ENCODE data around the gene ERBB4. TPM values are rescaled to one million over a fixed set of nuclear protein-coding genes. Genes with fewer than 3 reads are reported as not detected.

ERBB4 gene
- total and polyA plus RNA-seq, 10 of the 15 experiments (the other 5 are each of a cell fraction or from before 2014, with no cell fraction given), result under 0.01 to 0.23 (median 0.01) TPM; not detected in 4

DNA sequence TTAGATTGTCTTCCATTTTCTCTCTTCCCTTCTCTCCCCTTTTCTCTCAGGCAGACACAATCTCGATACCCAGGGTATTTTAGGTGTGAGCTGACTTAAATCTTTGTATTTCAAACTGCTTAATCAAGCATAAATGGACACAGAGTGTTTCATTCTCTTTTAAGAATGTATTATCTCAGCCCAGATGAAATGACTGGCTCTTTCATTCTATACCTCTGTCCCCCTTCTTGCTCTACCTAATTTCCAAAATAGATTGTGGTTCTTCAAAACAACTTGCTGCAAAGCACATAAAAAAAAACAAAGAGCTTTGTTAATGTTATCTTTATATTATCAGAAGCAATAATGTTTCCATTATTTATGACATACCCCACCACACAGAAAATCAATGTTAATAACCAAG lies 514.6 kb downstream of the ERBB4 start:
- H3K4me3 ChIP-seq, result no peak overlapping the region
- DNase-seq (ENCODE audit: low read depth, low spot score) (no peak), ATAC-seq (peak; percentile 38; the same call in 2 of the 3 replicates), FAIRE-seq (no peak)
- TF ChIP-seq TCF7 (IDR thresholded peaks at IDR 0.05; ENCODE audit: borderline replicate concordance), result peak; percentile 92
- no peak for TF ChIP-seq EP300 (IDR thresholded peaks at IDR 0.05; ENCODE audit: borderline replicate concordance in 1 of 2, control insufficient read depth in 1 of 2, low read depth in 2 of 2, low read length in 2 of 2)
- no peak for TF ChIP-seq NR2F1 (conservative IDR thresholded peaks at IDR 0.05)
- peak; percentile 56; the same call in 1 of the 2 replicates for TF ChIP-seq ZBED1 (IDR thresholded peaks at IDR 0.05; ENCODE audit: borderline replicate concordance)
- TF ChIP-seq JUNB (IDR thresholded peaks at IDR 0.05), result peak; percentile 70
- TF ChIP-seq RUNX3 (IDR thresholded peaks at IDR 0.05; ENCODE audit: low read length), result peak; percentile 47; the same call in 1 of the 2 replicates
- peak; percentile 35; the same call in 1 of the 2 replicates for TF ChIP-seq FOXM1 (IDR thresholded peaks at IDR 0.05; ENCODE audit: low read depth, low read length)
- TF ChIP-seq, protein P1, sequence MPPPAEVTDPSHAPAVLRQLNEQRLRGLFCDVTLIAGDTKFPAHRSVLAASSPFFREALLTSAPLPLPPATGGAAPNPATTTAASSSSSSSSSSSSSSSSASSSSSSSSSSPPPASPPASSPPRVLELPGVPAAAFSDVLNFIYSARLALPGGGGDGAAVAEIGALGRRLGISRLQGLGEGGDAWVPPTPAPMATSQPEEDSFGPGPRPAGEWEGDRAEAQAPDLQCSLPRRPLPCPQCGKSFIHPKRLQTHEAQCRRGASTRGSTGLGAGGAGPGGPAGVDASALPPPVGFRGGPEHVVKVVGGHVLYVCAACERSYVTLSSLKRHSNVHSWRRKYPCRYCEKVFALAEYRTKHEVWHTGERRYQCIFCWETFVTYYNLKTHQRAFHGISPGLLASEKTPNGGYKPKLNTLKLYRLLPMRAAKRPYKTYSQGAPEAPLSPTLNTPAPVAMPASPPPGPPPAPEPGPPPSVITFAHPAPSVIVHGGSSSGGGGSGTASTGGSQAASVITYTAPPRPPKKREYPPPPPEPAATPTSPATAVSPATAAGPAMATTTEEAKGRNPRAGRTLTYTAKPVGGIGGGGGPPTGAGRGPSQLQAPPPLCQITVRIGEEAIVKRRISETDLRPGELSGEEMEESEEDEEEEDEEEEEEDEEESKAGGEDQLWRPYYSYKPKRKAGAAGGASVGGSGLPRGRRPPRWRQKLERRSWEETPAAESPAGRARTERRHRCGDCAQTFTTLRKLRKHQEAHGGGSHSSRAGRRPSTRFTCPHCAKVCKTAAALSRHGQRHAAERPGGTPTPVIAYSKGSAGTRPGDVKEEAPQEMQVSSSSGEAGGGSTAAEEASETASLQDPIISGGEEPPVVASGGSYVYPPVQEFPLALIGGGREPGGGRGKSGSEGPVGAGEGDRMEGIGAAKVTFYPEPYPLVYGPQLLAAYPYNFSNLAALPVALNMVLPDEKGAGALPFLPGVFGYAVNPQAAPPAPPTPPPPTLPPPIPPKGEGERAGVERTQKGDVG (CRISPR knock-in tag; IDR thresholded peaks at IDR 0.05), result no peak
- peak; percentile 75; the same call in 1 of the 2 replicates for TF ChIP-seq NFIC (IDR thresholded peaks at IDR 0.05; ENCODE audit: low read depth, low read length)
- in situ Hi-C loops (cut with MboI) (no loop called here), intact Hi-C loops (cut with micrococcal nuclease; ENCODE audit: unreplicated experiment) (no loop called here)
- no peak overlapping the region for H3K27ac ChIP-seq (ENCODE audit: control insufficient read depth, insufficient read depth)
- POLR2A ChIA-PET, result interaction anchor here (1.0 kb wide), 1 partner anchor 48 kb away, joined by 3 read pairs; no protein-coding TSS in a partner anchor
- CTCF ChIA-PET, result interaction anchor here (0.9 to 3.4 kb wide), 2 partner anchors 18 to 21 kb away, joined by 4 to 15 read pairs; no protein-coding TSS in a partner anchor
- no peaks in the 10 kb centered on the region for H3K27me3 ChIP-seq (replicated peaks in 1 of 2; ENCODE audit: control insufficient read depth in 2 of 2, insufficient read depth in 2 of 2, low read length in 1 of 2)
- no peak overlapping the region for H3K9ac ChIP-seq (ENCODE audit: control insufficient read depth, insufficient read depth, low read length)
- RAD21 ChIA-PET (ENCODE audit: unreplicated experiment), result interaction anchor here (1.0 to 2.5 kb wide), 2 partner anchors 10 to 19 kb away, joined by 3 to 8 read pairs; no protein-coding TSS in a partner anchor
- H3K36me3 ChIP-seq (ENCODE audit: control insufficient read depth in 2 of 2, insufficient read depth in 2 of 2, low read length in 1 of 2), result no peaks in the 10 kb centered on the region
- no peaks in the 10 kb centered on the region for H3K4me1 ChIP-seq (ENCODE audit: control insufficient read depth, insufficient read depth, low read length)
- no peak overlapping the region for H2AFZ ChIP-seq (ENCODE audit: control insufficient read depth, low read depth, low read length)
- H3K9me3 ChIP-seq (replicated peaks; ENCODE audit: control insufficient read depth, insufficient read depth, low read length), result no peaks in the 10 kb centered on the region
- BruUV-seq (replicated peaks), result no TSS peak
- no peaks in the 10 kb centered on the region for H4K20me1 ChIP-seq (ENCODE audit: control insufficient read depth, insufficient read depth)
- H3K79me2 ChIP-seq (ENCODE audit: control insufficient read depth, insufficient read depth, low read length), result no peaks in the 10 kb centered on the region
- 0% methylated on average over 1 of the region's 1 CpG for WGBS (ENCODE audit: insufficient coverage, insufficient replicate concordance, low lambda C conversion rate, missing lambda C conversion rate)
- H3K4me2 ChIP-seq (ENCODE audit: control insufficient read depth, insufficient read depth), result no peak overlapping the region
- SMC1A ChIA-PET (ENCODE audit: uncharacterized antibody, unreplicated experiment), result interaction anchor here (1.1 to 2.6 kb wide), 3 partner anchors 14 to 19 kb away, joined by 3 to 9 read pairs (median 3); no protein-coding TSS in a partner anchor
